CD14-positive monocyte (primary cell): Measurements from ENCODE around the gene RALGAPA1. TPM values are rescaled to one million over a fixed set of nuclear protein-coding genes. Genes with fewer than 3 reads are reported as not detected.
A peak's percentile ranks its signal among the peaks of the same experiment; 100 is the strongest.

Experiments
- DNase-seq, 3 donors: peaks; one replicate each; pipeline ENCODE4 v3.0.0-alpha.2; 2011 to 2022
- H2AFZ ChIP-seq: 2 replicates; pipeline ENCODE4 v1.6.0; 2012; ENCODE audit warnings: mild to moderate bottlenecking, low read depth, low read length, inconsistent platforms; ENCODE audit not compliant: insufficient read depth, poor library complexity, severe bottlenecking
- H3K27ac ChIP-seq, 2 donors: 1 replicate in 1 of 2; 2 replicates in 1 of 2; pipeline ENCODE4 v1.5.1; 2012 to 2013; ENCODE audit warnings: low read length in 2 of 2, control low read depth in 1 of 2, inconsistent platforms in 1 of 2, low read depth in 1 of 2, mild to moderate bottlenecking in 1 of 2
- H3K27me3 ChIP-seq, 2 donors: one replicate each; pipeline versions ENCODE4 v1.6.0 to v1.6.1; 2011 to 2013; ENCODE audit warnings: low read length in 2 of 2; ENCODE audit not compliant: control insufficient read depth in 2 of 2, insufficient read depth in 2 of 2
- H3K36me3 ChIP-seq, 2 donors: replicated peaks in 1 of 2; 1 replicate in 1 of 2; 2 replicates in 1 of 2; pipeline versions ENCODE4 v1.5.1 to v1.6.1; 2012 to 2013; ENCODE audit warnings: low read length in 2 of 2, control low read depth in 1 of 2, inconsistent platforms in 1 of 2, mild to moderate bottlenecking in 1 of 2; ENCODE audit not compliant: insufficient read depth in 2 of 2, control insufficient read depth in 1 of 2
- H3K4me1 ChIP-seq, 2 donors: 1 replicate in 1 of 2; 2 replicates in 1 of 2; pipeline versions ENCODE4 v1.5.1 to v1.6.1; 2012 to 2013; ENCODE audit warnings: low read length in 2 of 2, control low read depth in 1 of 2, inconsistent platforms in 1 of 2, mild to moderate bottlenecking in 1 of 2, moderate library complexity in 1 of 2; ENCODE audit not compliant: insufficient read depth in 2 of 2, control insufficient read depth in 1 of 2
- H3K4me2 ChIP-seq: replicated peaks from 2 replicates; pipeline ENCODE3; 2012; ENCODE audit warnings: low read length, moderate library complexity, mild to moderate bottlenecking; ENCODE audit not compliant: poor library complexity, severe bottlenecking; ENCODE audit errors: extremely low read depth
- H3K4me3 ChIP-seq, 3 experiments: fragments of 200-600 bp in 1 of 3; sonication (generic) in 1 of 3; replicated peaks in 1 of 3; 1 replicate in 2 of 3; 2 replicates in 1 of 3; pipeline ENCODE4 v1.5.1; 2011 to 2013; ENCODE audit warnings: low read length in 3 of 3, mild to moderate bottlenecking in 3 of 3, control low read depth in 2 of 3, low read depth in 2 of 3, inconsistent platforms in 1 of 3, moderate library complexity in 1 of 3
- H3K79me2 ChIP-seq: 2 replicates; pipeline ENCODE4 v1.6.0; 2012; ENCODE audit warnings: mild to moderate bottlenecking, control low read depth, inconsistent platforms, low read length, moderate library complexity; ENCODE audit not compliant: insufficient read depth
- H3K9ac ChIP-seq: 2 replicates; pipeline ENCODE4 v1.6.0; 2017; ENCODE audit warnings: low read length, mild to moderate bottlenecking; ENCODE audit not compliant: insufficient read depth, poor library complexity, severe bottlenecking
- H3K9me3 ChIP-seq, 2 donors: replicated peaks in 1 of 2; 1 replicate in 1 of 2; 2 replicates in 1 of 2; pipeline versions ENCODE4 v1.5.1 to v1.6.1; 2012 to 2013; ENCODE audit warnings: low read length in 2 of 2, control low read depth in 1 of 2; ENCODE audit not compliant: control insufficient read depth in 1 of 2, insufficient read depth in 1 of 2
- H4K20me1 ChIP-seq: 2 replicates; pipeline ENCODE4 v1.6.0; 2012; ENCODE audit warnings: mild to moderate bottlenecking, low read length, control low read depth, moderate library complexity; ENCODE audit not compliant: insufficient read depth
- H3K27ac Mint-ChIP-seq, 7 donors: one replicate each; pipeline ENCODE4 v1.8.0; 2020; ENCODE audit warnings: mild to moderate bottlenecking in 7 of 7, mixed read lengths in 7 of 7, moderate library complexity in 6 of 7, inconsistent platforms in 2 of 7
- H3K27me3 Mint-ChIP-seq, 3 donors: one replicate each; pipeline ENCODE4 v1.8.0; 2021 to 2022; ENCODE audit warnings: low read depth in 3 of 3, mild to moderate bottlenecking in 3 of 3, mixed read lengths in 3 of 3, moderate library complexity in 3 of 3, inconsistent platforms in 1 of 3
- H3K36me3 Mint-ChIP-seq, 2 donors: one replicate each; pipeline ENCODE4 v1.8.0; 2020; ENCODE audit warnings: mixed read lengths in 2 of 2, inconsistent platforms in 1 of 2, mild to moderate bottlenecking in 1 of 2
- H3K4me1 Mint-ChIP-seq: one replicate; pipeline ENCODE4 v1.8.0; 2020; ENCODE audit warnings: mild to moderate bottlenecking, mixed read lengths
- H3K4me3 Mint-ChIP-seq, 2 donors: one replicate each; pipeline ENCODE4 v1.8.0; 2020; ENCODE audit warnings: mild to moderate bottlenecking in 2 of 2, mixed read lengths in 2 of 2, moderate library complexity in 1 of 2
- H3K9me3 Mint-ChIP-seq, 7 donors: one replicate each; pipeline ENCODE4 v1.8.0; 2020 to 2022; ENCODE audit warnings: mixed read lengths in 7 of 7, mild to moderate bottlenecking in 6 of 7, moderate library complexity in 6 of 7, inconsistent platforms in 2 of 7
- WGBS: methylation state at CpG from one replicate; pipeline ENCODE4 v1.1.5; 2013; ENCODE audit warnings: missing lambda C conversion rate; ENCODE audit not compliant: insufficient coverage; 5-methylcytosine and 5-hydroxymethylcytosine counted together
- intact Hi-C, 2 donors: fragments of 100-400 bp; cut with micrococcal nuclease; formaldehyde crosslinking; loops; one replicate each; pipeline versions ENCODE4 v1.15.0 to v1.15.1; 2023
- polyA plus RNA-seq, 3 donors: library from polyadenylated mRNA; depleted of rRNA in 1 of 3; unstranded in 2 of 3; stranded (reverse) in 1 of 3; fragments of 300-500 nt in 2 of 3; fragments of >200 nt in 1 of 3; fragmentation: Illumina TruSeq in 2 of 3; gene quantifications; 1 replicate in 2 of 3; 2 replicates in 1 of 3; pipeline ENCODE4 v1.2.3, GENCODE V29; 2012 to 2021
- TF ChIP-seq, protein P1 (sequence below): fragments of 200-600 bp; IDR thresholded peaks from one replicate; pipeline ENCODE4 v1.8.0; 2022; ENCODE audit warnings: antibody characterized with exemption, mild to moderate bottlenecking

RALGAPA1 gene
- polyA plus RNA-seq, 3 donors, result 3.2 to 7.4 (median 4.1) TPM

DNA sequence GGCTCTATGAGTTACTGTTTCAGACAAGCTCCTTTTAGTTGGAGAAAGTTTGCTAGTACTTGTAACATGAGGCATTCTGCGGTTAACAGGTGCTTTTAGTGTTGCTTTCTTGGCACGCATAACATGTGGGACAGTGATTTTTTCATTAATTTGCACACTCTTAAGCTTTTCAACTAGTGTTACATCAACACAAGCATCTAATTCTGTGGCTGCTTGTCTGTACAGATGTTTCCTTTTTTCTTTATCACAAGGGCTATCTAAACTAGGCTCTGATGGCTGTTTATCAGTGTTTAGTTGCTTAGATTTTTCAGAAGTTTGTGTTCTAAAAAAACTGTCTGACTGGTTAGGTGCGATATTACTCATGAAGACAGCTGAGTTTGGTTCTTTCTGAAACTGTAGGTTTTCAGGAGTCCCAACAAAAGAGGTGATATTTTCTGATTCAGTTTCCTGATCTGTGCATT lies 120.1 kb downstream of the RALGAPA1 start:
- no peaks in the 10 kb centered on the region for H3K27me3 ChIP-seq
- H3K4me1 ChIP-seq, result no peaks in the 10 kb centered on the region
- no CpG with 5 or more reads among the region's 3 CpGs for whole genome bisulfite sequencing
- H3K9ac ChIP-seq, result no peak overlapping the region
- no peaks in the 10 kb centered on the region for H4K20me1 ChIP-seq
- H3K27me3 Mint-ChIP-seq, result no peaks in the 10 kb centered on the region
- TF ChIP-seq, protein P1, sequence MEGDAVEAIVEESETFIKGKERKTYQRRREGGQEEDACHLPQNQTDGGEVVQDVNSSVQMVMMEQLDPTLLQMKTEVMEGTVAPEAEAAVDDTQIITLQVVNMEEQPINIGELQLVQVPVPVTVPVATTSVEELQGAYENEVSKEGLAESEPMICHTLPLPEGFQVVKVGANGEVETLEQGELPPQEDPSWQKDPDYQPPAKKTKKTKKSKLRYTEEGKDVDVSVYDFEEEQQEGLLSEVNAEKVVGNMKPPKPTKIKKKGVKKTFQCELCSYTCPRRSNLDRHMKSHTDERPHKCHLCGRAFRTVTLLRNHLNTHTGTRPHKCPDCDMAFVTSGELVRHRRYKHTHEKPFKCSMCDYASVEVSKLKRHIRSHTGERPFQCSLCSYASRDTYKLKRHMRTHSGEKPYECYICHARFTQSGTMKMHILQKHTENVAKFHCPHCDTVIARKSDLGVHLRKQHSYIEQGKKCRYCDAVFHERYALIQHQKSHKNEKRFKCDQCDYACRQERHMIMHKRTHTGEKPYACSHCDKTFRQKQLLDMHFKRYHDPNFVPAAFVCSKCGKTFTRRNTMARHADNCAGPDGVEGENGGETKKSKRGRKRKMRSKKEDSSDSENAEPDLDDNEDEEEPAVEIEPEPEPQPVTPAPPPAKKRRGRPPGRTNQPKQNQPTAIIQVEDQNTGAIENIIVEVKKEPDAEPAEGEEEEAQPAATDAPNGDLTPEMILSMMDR, result no peak
- no peaks in the 10 kb centered on the region for H3K79me2 ChIP-seq
- H3K9me3 Mint-ChIP-seq, result no peaks in the 10 kb centered on the region
- H3K27ac Mint-ChIP-seq, result no peak overlapping the region
- H3K4me3 ChIP-seq, result no peak overlapping the region
- H3K36me3 Mint-ChIP-seq, result peaks cover 13 to 16% of the 10 kb centered on the region in 2 donors
- H3K4me3 Mint-ChIP-seq, result no peak overlapping the region
- peaks cover 0 to 18% of the 10 kb centered on the region in 2 donors for H3K36me3 ChIP-seq
- DNase-seq, result no peak
- no peaks in the 10 kb centered on the region for H3K4me1 Mint-ChIP-seq
- H3K27ac ChIP-seq, result no peak overlapping the region
- no peak overlapping the region for H3K4me2 ChIP-seq
- H2AFZ ChIP-seq, result no peak overlapping the region
- intact Hi-C loops, result no loop called here
- no peaks in the 10 kb centered on the region for H3K9me3 ChIP-seq

- WGBS, result 94% methylated on average over 2 of the region's 6 CpGs
- intact Hi-C loops, result no loop called here
- no peak overlapping the region for H3K4me3 Mint-ChIP-seq
Observed at GRCh38 chr14:35688126-35688826, 120.8 kb downstream of the RALGAPA1 start.

More at GRCh38 chr14:35688126-35688826, 120.8 kb downstream of the RALGAPA1 start:
- Mint-ChIP-seq H3K4me1 (no peaks in the 10 kb centered on the region), H3K9me3 (no peaks in the 10 kb centered on the region), H3K27ac (peak overlapping the region in 2 of 7 donors; percentile 3 to 48), H3K36me3 (peaks cover 13 to 20% of the 10 kb centered on the region in 2 donors), H3K27me3 (no peaks in the 10 kb centered on the region)
- Histone ChIP-seq H3K79me2 (no peaks in the 10 kb centered on the region), H2AFZ (no peak overlapping the region), H4K20me1 (no peaks in the 10 kb centered on the region), H3K27ac (no peak overlapping the region), H3K27me3 (no peaks in the 10 kb centered on the region), H3K9me3 (no peaks in the 10 kb centered on the region), H3K9ac (no peak overlapping the region), H3K4me2 (no peak overlapping the region), H3K4me3 (no peak overlapping the region), H3K36me3 (peaks cover 2 to 21% of the 10 kb centered on the region in 2 donors), H3K4me1 (no peaks in the 10 kb centered on the region)
- TF ChIP-seq, protein P1, result no peak
- DNase-seq, result no peak
